HepG2 (cell line): ENCODE measurements around the gene SP140L. TPM values are rescaled to one million over a fixed set of nuclear protein-coding genes. Genes with fewer than 3 reads are reported as not detected.

Experiments
- DPF2 ChIP-seq: sonication (generic); formaldehyde crosslinking; IDR thresholded peaks from 2 replicates; pipeline ENCODE4 v1.4.0; 2020; ENCODE audit warnings: mild to moderate bottlenecking, low read depth, missing genetic modification reagents, borderline replicate concordance
- HIVEP1 ChIP-seq: sonication (generic); formaldehyde crosslinking; IDR thresholded peaks from 2 replicates; pipeline ENCODE4 v1.4.0; 2020; ENCODE audit warnings: mild to moderate bottlenecking, missing genetic modification reagents
- HNRNPK ChIP-seq: fragments of 200-400 bp; formaldehyde crosslinking; IDR thresholded peaks from 2 replicates; pipeline ENCODE4 v1.6.1; 2018; ENCODE audit warnings: low read length, low read depth, moderate library complexity, mild to moderate bottlenecking; ENCODE audit not compliant: poor library complexity, severe bottlenecking
- MBNL3 ChIP-seq: fragments of 250-450 bp; sonication (Bioruptor Pico); conservative IDR thresholded peaks from 2 replicates; pipeline ENCODE4 v1.8.0; 2022; ENCODE audit warnings: mild to moderate bottlenecking, inconsistent platforms
- MZF1 ChIP-seq: sonication (generic); formaldehyde crosslinking; IDR thresholded peaks from 2 replicates; pipeline ENCODE4 v1.8.1; 2023; ENCODE audit warnings: mild to moderate bottlenecking, missing genetic modification reagents, borderline replicate concordance
- NONO ChIP-seq, 2 experiments: fragments of 450-650 bp in 1 of 2; sonication (generic) in 1 of 2; formaldehyde crosslinking in 1 of 2; IDR thresholded peaks in 1 of 2; conservative IDR thresholded peaks in 1 of 2; 2 replicates each; pipeline versions ENCODE4 v1.6.1 to v1.8.0; 2017 to 2022; ENCODE audit warnings: mild to moderate bottlenecking in 1 of 2, missing genetic modification reagents in 1 of 2, moderate library complexity in 1 of 2
- POLR2G ChIP-seq: fragments of 200-400 bp; formaldehyde crosslinking; IDR thresholded peaks from 2 replicates; pipeline ENCODE4 v1.6.1; 2018; ENCODE audit warnings: mild to moderate bottlenecking, low read depth, low read length, moderate library complexity
- RBAK ChIP-seq: sonication (generic); formaldehyde crosslinking; IDR thresholded peaks from 2 replicates; pipeline ENCODE4 v1.5.1; 2020; ENCODE audit warnings: mild to moderate bottlenecking, missing genetic modification reagents
- RERE ChIP-seq: IDR thresholded peaks from 2 replicates; pipeline ENCODE4 v1.6.1; 2016; ENCODE audit warnings: low read depth, missing genetic modification reagents, missing compliant biosample characterization
- RFXAP ChIP-seq: sonication (generic); formaldehyde crosslinking; IDR thresholded peaks from 2 replicates; pipeline ENCODE4 v1.4.0; 2020; ENCODE audit warnings: missing genetic modification reagents, borderline replicate concordance
- RNF219 ChIP-seq: sonication (generic); formaldehyde crosslinking; IDR thresholded peaks from 2 replicates; pipeline ENCODE4 v1.5.0; 2020; ENCODE audit warnings: mild to moderate bottlenecking, missing genetic modification reagents
- RXRA ChIP-seq: sonication (generic); formaldehyde crosslinking; IDR thresholded peaks from 2 replicates; pipeline ENCODE4 v1.5.1; 2020; ENCODE audit warnings: missing genetic modification reagents
- SOX5 ChIP-seq: IDR thresholded peaks from 2 replicates; pipeline ENCODE4 v1.6.1; 2016; ENCODE audit warnings: borderline replicate concordance
- SYNCRIP ChIP-seq: fragments of 200-400 bp; formaldehyde crosslinking; IDR thresholded peaks from 2 replicates; pipeline ENCODE4 v1.6.1; 2018; ENCODE audit warnings: mild to moderate bottlenecking, low read depth, low read length; ENCODE audit not compliant: insufficient read depth
- ZFAT ChIP-seq: sonication (generic); formaldehyde crosslinking; conservative IDR thresholded peaks from 2 replicates; pipeline ENCODE4 v1.8.1; 2023; ENCODE audit warnings: missing genetic modification reagents, inconsistent platforms
- ZNF10 ChIP-seq: sonication (generic); formaldehyde crosslinking; IDR thresholded peaks from 2 replicates; pipeline ENCODE4 v1.4.0; 2020; ENCODE audit warnings: mild to moderate bottlenecking, low read depth, missing genetic modification reagents, borderline replicate concordance
- ZNF12 ChIP-seq: sonication (generic); formaldehyde crosslinking; IDR thresholded peaks from 2 replicates; pipeline ENCODE4 v1.5.0; 2020; ENCODE audit warnings: missing genetic modification reagents
- ZNF510 ChIP-seq: sonication (generic); formaldehyde crosslinking; IDR thresholded peaks from 2 replicates; pipeline ENCODE4 v1.4.0; 2020; ENCODE audit warnings: low read depth, mild to moderate bottlenecking, missing genetic modification reagents
- ZNF749 ChIP-seq: sonication (generic); formaldehyde crosslinking; IDR thresholded peaks from 2 replicates; pipeline ENCODE4 v1.8.0; 2022; ENCODE audit warnings: mild to moderate bottlenecking, missing genetic modification reagents, moderate library complexity, borderline replicate concordance
- ZNF768 ChIP-seq: sonication (generic); formaldehyde crosslinking; IDR thresholded peaks from 2 replicates; pipeline ENCODE4 v1.4.0; 2020; ENCODE audit warnings: missing genetic modification reagents
- polyA plus RNA-seq, 8 experiments: library from polyadenylated mRNA; depleted of rRNA in 3 of 8; stranded (reverse) in 7 of 8; unstranded in 1 of 8; fragments of >200 nt; fragmentation: Illumina TruSeq in 4 of 8; extraction: Trizol in 4 of 8; gene quantifications; 2 replicates each; pipeline versions ENCODE4 v1.2.1 to v1.2.3, GENCODE V29; 2011 to 2016; ENCODE audit warnings: low read depth in 4 of 8, missing spikeins in 1 of 8, mixed read lengths in 1 of 8; ENCODE audit not compliant: insufficient read depth in 1 of 8
- total RNA-seq, 5 experiments: library from RNA; depleted of rRNA; stranded (reverse); fragments of >200 nt; fragmentation: Illumina TruSeq; extraction: Trizol; gene quantifications; 2 replicates each; pipeline ENCODE4 v1.2.3, GENCODE V29; 2016; ENCODE audit warnings: low read depth in 1 of 5
- TF ChIP-seq, protein P1 (sequence below): sonication (generic); formaldehyde crosslinking; IDR thresholded peaks from 2 replicates; pipeline ENCODE4 v1.5.1; 2020; ENCODE audit warnings: mild to moderate bottlenecking, missing genetic modification reagents, moderate library complexity

The SP140L gene
- total and polyA plus RNA-seq, 2 of the 13 experiments (the other 11 are each of a cell fraction or from before 2014, with no cell fraction given), result 10.9 to 17.5 TPM

GRCh38 chr2:230323385-230324106, 3.4 kb upstream of the SP140L start (continued):
- TF ChIP-seq RNF219, result no peak
- TF ChIP-seq RERE (CRISPR knock-in tag), result no peak
- TF ChIP-seq SYNCRIP, result no peak
- no peak for TF ChIP-seq ZNF10 (CRISPR knock-in tag)
- no peak for TF ChIP-seq SOX5
- TF ChIP-seq MBNL3 (CRISPR knock-in tag), result no peak
- peak; percentile 78; the same call in 1 of the 2 replicates for TF ChIP-seq RFXAP
- TF ChIP-seq ZNF768, result peak; percentile 60; the same call in 1 of the 2 replicates
- TF ChIP-seq POLR2G, result peak; percentile 42; the same call in 1 of the 2 replicates
- no peak for TF ChIP-seq HIVEP1 (CRISPR knock-in tag)
- TF ChIP-seq NONO (IDR thresholded peaks at IDR 0.05), result no peak
- 0 out of 2 replicates have a peak, but pooled peaks have one; percentile 29 for TF ChIP-seq NONO (CRISPR knock-in tag; conservative IDR thresholded peaks at IDR 0.05)
- TF ChIP-seq HNRNPK, result no peak
- TF ChIP-seq ZNF12 (CRISPR knock-in tag), result no peak
- TF ChIP-seq ZNF749 (CRISPR knock-in tag), result no peak
- TF ChIP-seq ZNF510 (CRISPR knock-in tag), result no peak
- no peak for TF ChIP-seq ZFAT (CRISPR knock-in tag)
- TF ChIP-seq, protein P1, sequence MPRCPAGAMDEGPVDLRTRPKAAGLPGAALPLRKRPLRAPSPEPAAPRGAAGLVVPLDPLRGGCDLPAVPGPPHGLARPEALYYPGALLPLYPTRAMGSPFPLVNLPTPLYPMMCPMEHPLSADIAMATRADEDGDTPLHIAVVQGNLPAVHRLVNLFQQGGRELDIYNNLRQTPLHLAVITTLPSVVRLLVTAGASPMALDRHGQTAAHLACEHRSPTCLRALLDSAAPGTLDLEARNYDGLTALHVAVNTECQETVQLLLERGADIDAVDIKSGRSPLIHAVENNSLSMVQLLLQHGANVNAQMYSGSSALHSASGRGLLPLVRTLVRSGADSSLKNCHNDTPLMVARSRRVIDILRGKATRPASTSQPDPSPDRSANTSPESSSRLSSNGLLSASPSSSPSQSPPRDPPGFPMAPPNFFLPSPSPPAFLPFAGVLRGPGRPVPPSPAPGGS (CRISPR knock-in tag), result no peak
- TF ChIP-seq DPF2 (CRISPR knock-in tag), result no peak
- peak; percentile 54; the same call in 1 of the 2 replicates for TF ChIP-seq RXRA (CRISPR knock-in tag)
- TF ChIP-seq RBAK (CRISPR knock-in tag), result no peak
- TF ChIP-seq MZF1, result no peak
